Endometrial microvascular endothelial cells (primary cell): Measurements from ENCODE around the gene PYDC1. TPM values are rescaled to one million over a fixed set of nuclear protein-coding genes. Genes with fewer than 3 reads are reported as not detected.
"Not testable (repeated sequence)": the region's sequence is repeated elsewhere in the genome, so short reads cannot be mapped to it uniquely, and the experiment has no call there.

Experiments used
- in situ Hi-C: cut with HindIII; loops from 2 replicates; pipeline ENCODE4 v1.10.0; 2017; ENCODE audit warnings: low sequenced_read_pairs, low pct_unique_long_range_greater_than_20kb; ENCODE audit errors: inconsistent ontology term
- total RNA-seq: library from RNA; depleted of rRNA; stranded (reverse); fragments of >200 nt; gene quantifications from one replicate; pipeline ENCODE4 v1.2.3, GENCODE V29; 2015; ENCODE audit errors: inconsistent ontology term

Gene PYDC1
- not detected for total RNA-seq

GRCh38 chr16:31216422-31217135, at the start of gene PYDC1:
TSS of gene PYDC1 (minus strand) at chr16:31217135. CDS start at chr16:31217028, 107 bp downstream.
- in situ Hi-C loops: no loop called here

GRCh38 chr16:31265329-31266245, 48.7 kb upstream of the PYDC1 start:
- in situ Hi-C loops: no loop called here

GRCh38 chr16:31262084-31262483, 45.1 kb upstream of the PYDC1 start:
- in situ Hi-C loops: no loop called here

GRCh38 chr16:31260136-31260931, 43.4 kb upstream of the PYDC1 start:
- in situ Hi-C loops: no loop called here

- in situ Hi-C loops: no loop called here
These were observed 41.4 kb upstream of the PYDC1 start for GRCh38 chr16:31258366-31258765.

GRCh38 chr16:31256466-31256865, 39.5 kb upstream of the PYDC1 start:
- in situ Hi-C loops: no loop called here

- in situ Hi-C loops: no loop called here
These were observed 36.7 kb upstream of the PYDC1 start for GRCh38 chr16:31253642-31254045.

GRCh38 chr16:31251435-31251834, 34.5 kb upstream of the PYDC1 start:
- in situ Hi-C loops: no loop called here

- in situ Hi-C loops: no loop called here
These were observed 33.9 kb upstream of the PYDC1 start for GRCh38 chr16:31250782-31251384.

DNA sequence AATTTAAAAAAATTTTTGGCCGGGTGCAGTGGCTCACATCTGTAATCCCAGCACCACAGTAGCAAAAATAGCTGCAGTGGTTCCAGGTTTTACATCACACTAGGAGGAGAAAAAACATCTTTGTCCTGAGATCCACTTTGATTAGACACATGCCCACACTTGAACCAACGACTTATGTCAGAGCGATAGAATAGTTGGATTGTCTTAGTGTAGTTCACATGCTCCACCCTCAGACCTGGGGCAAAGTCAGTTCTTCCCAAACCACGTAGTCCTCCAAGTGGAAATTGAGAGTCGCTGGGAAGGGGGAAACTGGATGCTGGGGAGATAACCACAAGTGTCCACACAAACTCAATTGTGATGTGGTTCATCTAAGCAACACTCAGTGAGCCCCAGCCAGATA, 31.4 kb upstream of the PYDC1 start:
- in situ Hi-C loops: no loop called here

DNA sequence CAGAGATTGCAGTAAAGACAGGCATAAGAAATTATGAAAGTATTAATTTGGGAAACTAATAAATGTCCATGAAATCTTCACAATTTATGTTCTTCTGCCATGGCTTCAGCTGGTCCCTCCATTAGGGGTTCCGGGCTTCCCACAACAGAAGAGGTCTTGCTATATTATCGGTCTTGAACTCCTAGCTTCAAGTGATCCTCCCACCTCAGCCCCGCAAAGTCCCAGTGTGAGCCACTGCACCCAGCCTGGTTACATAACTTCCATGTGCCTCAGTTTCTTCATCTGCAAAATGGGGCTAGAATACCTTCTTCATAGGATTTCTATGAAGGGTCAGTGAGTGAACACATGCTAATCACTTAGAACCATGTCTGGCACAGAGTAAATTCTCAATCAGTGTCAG, 29.4 kb upstream of the PYDC1 start:
- in situ Hi-C loops: no loop called here

- in situ Hi-C loops: not testable (repeated sequence)
These were observed 28.7 kb upstream of the PYDC1 start for GRCh38 chr16:31245598-31245997.

DNA sequence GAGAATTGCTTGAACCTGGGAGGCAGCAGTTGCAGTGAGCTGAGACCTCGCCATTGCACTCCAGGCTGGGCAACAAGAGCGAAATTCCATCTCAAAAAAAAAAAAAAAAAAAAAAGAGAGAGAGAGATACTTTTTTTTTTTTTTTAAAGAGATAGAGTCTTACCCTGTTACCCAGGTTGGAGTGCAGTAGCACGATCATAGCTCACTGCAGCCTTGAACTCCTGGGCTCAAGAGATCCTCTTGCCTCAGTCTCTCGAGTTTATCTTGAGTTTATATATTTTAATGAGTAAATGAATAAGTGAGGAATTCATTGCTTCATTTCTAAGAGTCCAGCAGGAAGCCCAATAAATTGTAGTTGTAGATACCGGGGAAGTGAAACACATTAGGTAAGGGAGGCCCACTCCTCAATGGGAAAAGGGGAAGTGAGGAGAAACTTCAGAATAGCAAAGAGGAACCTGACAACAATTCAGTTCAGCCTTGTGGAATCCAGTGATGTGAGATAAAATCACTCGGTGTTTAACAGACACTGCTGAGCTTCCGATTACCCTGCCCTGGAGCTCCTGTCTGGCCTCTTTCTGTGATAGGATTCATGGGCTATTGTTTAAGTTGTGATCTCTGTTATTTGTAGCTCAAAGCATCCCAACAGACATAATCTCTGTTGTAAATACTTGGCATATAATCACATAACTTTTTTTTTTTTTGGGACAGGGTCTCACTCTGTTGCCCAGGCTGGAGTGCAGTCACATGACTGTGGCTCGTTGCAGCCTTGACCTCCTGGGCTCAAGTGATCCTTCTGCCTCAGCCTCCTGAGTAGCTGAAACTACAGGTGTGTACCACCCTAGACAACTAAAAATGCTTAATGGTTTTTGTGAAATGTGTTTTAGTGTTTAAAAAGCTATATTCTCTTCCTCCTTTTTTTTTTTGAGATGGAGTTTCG, 27.1 kb upstream of the PYDC1 start:
- in situ Hi-C loops: no loop called here

GRCh38 chr16:31242206-31242605, 25.3 kb upstream of the PYDC1 start:
- in situ Hi-C loops: no loop called here

DNA sequence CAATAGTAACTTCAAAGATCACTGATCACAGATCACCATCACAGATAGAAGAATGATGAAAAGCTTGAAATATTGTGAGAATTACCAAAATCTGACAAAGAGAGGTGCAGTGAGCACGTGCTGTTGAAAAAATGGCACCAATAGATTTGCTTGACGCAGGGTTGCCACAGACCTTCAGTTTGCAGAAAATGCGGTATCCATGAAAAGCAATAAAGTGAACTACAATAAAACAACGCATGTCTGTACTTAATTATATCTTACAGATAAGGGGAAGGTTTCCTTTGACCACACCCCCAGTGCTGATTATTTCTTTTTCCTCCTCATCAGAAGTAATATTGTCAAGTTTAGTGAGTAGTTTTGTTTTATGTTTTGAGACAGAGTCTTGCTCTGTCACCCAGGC, 21.1 kb upstream of the PYDC1 start:
- in situ Hi-C loops: no loop called here

DNA sequence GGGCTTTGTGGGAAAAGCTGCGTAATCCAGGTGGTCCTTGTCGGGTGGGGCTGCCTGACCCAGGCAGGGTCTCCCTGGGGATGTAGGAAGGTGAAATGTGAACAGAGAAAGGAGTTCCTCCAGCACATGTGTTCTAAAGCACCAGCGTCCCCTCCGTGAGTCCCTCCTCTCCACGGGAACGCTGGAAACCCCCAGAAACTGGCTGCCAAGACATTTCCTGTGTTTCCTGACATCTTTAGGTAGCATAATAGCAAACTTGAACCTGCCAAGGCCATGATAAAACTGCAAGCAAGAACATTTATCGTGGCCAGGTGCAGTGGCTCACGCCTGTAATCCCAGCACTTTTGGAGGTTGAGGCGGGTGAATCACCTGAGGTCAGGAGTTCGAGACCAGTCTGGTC, 12.6 kb upstream of the PYDC1 start:
- in situ Hi-C loops: no loop called here

GRCh38 chr16:31228206-31228605, 11.3 kb upstream of the PYDC1 start:
- in situ Hi-C loops: no loop called here

- in situ Hi-C loops: no loop called here
These were observed 8.3 kb upstream of the PYDC1 start for GRCh38 chr16:31225193-31225592.
